ENCODE data around the gene GOPC.

GRCh38 chr6:117557951-117558350 is 44.4 kb downstream of the GOPC start:
- no peak for TF ChIP-seq POLR2AphosphoS5 (IDR thresholded peaks at IDR 0.05; ENCODE audit: low read depth, low read length)
- TF ChIP-seq SIN3A (IDR thresholded peaks at IDR 0.05; ENCODE audit: borderline replicate concordance, insufficient read depth, low read length), result no peak

Data from PFSK-1 (cell line).